Measurements from ENCODE around the gene TRPM5. TPM values are rescaled to one million over a fixed set of nuclear protein-coding genes. Genes with fewer than 3 reads are reported as not detected.

The TRPM5 gene
- polyA plus RNA-seq, 1 donor (not counting 4 experiments of a cell fraction or from before 2014, with no cell fraction given), result not detected

DNA sequence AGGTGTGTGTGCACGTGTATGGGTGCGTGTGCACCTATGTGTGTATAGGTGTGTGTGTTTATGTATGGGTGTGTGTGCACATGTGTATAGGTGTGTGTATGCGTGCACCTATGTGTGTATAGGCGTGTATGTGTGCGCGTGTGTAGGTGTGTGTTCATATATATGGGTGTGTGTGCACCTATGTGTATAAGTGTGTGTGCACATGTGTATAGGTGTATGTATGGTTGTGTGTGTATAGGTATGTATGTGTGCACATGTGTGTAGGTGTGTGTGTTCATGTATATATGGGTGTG is 27.4 kb upstream of the TRPM5 start:
- Histone ChIP-seq H3K4me1 (ENCODE audit: control insufficient read depth, extremely low read depth, insufficient read depth, low read length) (no peaks in the 10 kb centered on the region), H3K9me3 (ENCODE audit: control insufficient read depth, low read depth, low read length) (no peaks in the 10 kb centered on the region), H2AFZ (ENCODE audit: control insufficient read depth, low read length) (no peak overlapping the region), H3K4me3 (ENCODE audit: control insufficient read depth in 2 of 3, extremely low read depth in 1 of 3, insufficient read depth in 2 of 3, low read depth in 1 of 3, low read length in 3 of 3) (no peak overlapping the region), H3K27me3 (ENCODE audit: control insufficient read depth, extremely low read depth, insufficient read depth, low read length) (no peaks in the 10 kb centered on the region), H3K4me2 (ENCODE audit: control insufficient read depth, extremely low read depth, insufficient read depth, low read depth, low read length) (no peak overlapping the region), H4K20me1 (ENCODE audit: control insufficient read depth, extremely low read depth, insufficient read depth, low read length) (no peaks in the 10 kb centered on the region), H3K9ac (ENCODE audit: control insufficient read depth, extremely low read depth, insufficient read depth, low read length) (no peak overlapping the region), H3K9me1 (ENCODE audit: control insufficient read depth, extremely low read depth, insufficient read depth, low read length) (no peaks in the 10 kb centered on the region), H3K36me3 (ENCODE audit: control insufficient read depth in 2 of 2, extremely low read depth in 1 of 2, insufficient read depth in 2 of 2, low read length in 2 of 2) (no peaks in the 10 kb centered on the region), H3K27ac (ENCODE audit: control insufficient read depth, insufficient read depth, low read length) (no peak overlapping the region), H3K79me2 (ENCODE audit: control insufficient read depth, insufficient read depth, low read length) (no peaks in the 10 kb centered on the region)
- dilution Hi-C loops (cut with MboI; ENCODE audit: extremely low pct_ligation_motif_present, low sequenced_read_pairs), result no loop called here
- no peak for DNase-seq (ENCODE audit: low read depth, low spot score)
- FAIRE-seq, result no peak
- TF ChIP-seq, protein P1, sequence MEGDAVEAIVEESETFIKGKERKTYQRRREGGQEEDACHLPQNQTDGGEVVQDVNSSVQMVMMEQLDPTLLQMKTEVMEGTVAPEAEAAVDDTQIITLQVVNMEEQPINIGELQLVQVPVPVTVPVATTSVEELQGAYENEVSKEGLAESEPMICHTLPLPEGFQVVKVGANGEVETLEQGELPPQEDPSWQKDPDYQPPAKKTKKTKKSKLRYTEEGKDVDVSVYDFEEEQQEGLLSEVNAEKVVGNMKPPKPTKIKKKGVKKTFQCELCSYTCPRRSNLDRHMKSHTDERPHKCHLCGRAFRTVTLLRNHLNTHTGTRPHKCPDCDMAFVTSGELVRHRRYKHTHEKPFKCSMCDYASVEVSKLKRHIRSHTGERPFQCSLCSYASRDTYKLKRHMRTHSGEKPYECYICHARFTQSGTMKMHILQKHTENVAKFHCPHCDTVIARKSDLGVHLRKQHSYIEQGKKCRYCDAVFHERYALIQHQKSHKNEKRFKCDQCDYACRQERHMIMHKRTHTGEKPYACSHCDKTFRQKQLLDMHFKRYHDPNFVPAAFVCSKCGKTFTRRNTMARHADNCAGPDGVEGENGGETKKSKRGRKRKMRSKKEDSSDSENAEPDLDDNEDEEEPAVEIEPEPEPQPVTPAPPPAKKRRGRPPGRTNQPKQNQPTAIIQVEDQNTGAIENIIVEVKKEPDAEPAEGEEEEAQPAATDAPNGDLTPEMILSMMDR (optimal IDR thresholded peaks at IDR 0.05 in 1 of 3, IDR thresholded peaks at IDR 0.05 in 1 of 3, conservative IDR thresholded peaks at IDR 0.05 in 1 of 3; ENCODE audit: extremely low read depth in 1 of 3, insufficient read depth in 2 of 3, low read length in 3 of 3), result no peak
- TF ChIP-seq EZH2 (IDR thresholded peaks at IDR 0.05; ENCODE audit: low read length), result no peak

DNA sequence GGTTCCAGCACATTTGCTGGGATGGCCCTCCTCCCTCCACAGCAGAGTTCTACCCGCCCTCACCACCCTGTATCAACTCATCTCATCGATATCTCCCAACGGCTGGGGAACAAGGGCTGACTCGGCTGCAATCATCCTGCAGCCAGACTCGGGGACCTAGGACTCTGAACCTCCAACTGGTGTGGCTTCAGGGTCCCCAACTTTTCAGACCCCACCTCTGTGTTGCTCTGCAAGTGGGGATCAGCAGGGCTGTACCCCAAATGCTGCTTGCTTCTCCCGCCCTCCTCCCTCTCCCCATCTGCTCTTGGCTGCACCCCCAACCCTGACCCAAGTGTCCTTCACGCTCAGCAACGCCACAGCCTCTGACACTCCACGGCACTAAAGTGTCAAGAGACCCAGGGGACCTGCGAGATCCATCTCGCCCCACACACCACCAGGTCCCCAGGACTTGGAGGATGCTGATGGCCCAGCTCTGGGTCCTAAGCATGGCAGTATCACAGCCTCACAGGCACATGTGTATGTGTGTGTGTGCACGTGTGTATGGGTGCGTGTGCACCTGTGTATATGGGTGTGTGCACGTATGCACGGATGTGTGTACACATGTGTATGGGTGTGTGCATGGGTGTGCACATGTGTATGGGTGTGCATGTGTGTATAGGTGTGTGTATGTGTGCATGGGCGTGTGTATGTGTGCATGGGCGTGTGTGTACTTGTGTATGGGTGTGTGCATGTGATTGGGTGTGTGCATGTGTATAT is 26.9 kb upstream of the TRPM5 start:
- H2AFZ ChIP-seq (ENCODE audit: control insufficient read depth, low read length), result no peak overlapping the region
- no peak for TF ChIP-seq EZH2 (IDR thresholded peaks at IDR 0.05; ENCODE audit: low read length)
- TF ChIP-seq, protein P1 (optimal IDR thresholded peaks at IDR 0.05 in 1 of 3, IDR thresholded peaks at IDR 0.05 in 1 of 3, conservative IDR thresholded peaks at IDR 0.05 in 1 of 3; ENCODE audit: extremely low read depth in 1 of 3, insufficient read depth in 2 of 3, low read length in 3 of 3), result no peak
- no peaks in the 10 kb centered on the region for H3K79me2 ChIP-seq (ENCODE audit: control insufficient read depth, insufficient read depth, low read length)
- H3K4me1 ChIP-seq (ENCODE audit: control insufficient read depth, extremely low read depth, insufficient read depth, low read length), result no peaks in the 10 kb centered on the region
- DNase-seq (ENCODE audit: low read depth, low spot score) (no peak), FAIRE-seq (no peak)
- no peaks in the 10 kb centered on the region for H3K27me3 ChIP-seq (ENCODE audit: control insufficient read depth, extremely low read depth, insufficient read depth, low read length)
- H3K4me3 ChIP-seq (ENCODE audit: control insufficient read depth in 2 of 3, extremely low read depth in 1 of 3, insufficient read depth in 2 of 3, low read depth in 1 of 3, low read length in 3 of 3), result no peak overlapping the region
- no peaks in the 10 kb centered on the region for H3K36me3 ChIP-seq (ENCODE audit: control insufficient read depth in 2 of 2, extremely low read depth in 1 of 2, insufficient read depth in 2 of 2, low read length in 2 of 2)
- H3K4me2 ChIP-seq (ENCODE audit: control insufficient read depth, extremely low read depth, insufficient read depth, low read depth, low read length), result no peak overlapping the region
- no peaks in the 10 kb centered on the region for H3K9me3 ChIP-seq (ENCODE audit: control insufficient read depth, low read depth, low read length)
- no peak overlapping the region for H3K9ac ChIP-seq (ENCODE audit: control insufficient read depth, extremely low read depth, insufficient read depth, low read length)
- H4K20me1 ChIP-seq (ENCODE audit: control insufficient read depth, extremely low read depth, insufficient read depth, low read length), result no peaks in the 10 kb centered on the region
- no peak overlapping the region for H3K27ac ChIP-seq (ENCODE audit: control insufficient read depth, insufficient read depth, low read length)
- H3K9me1 ChIP-seq (ENCODE audit: control insufficient read depth, extremely low read depth, insufficient read depth, low read length), result no peaks in the 10 kb centered on the region
- dilution Hi-C loops (cut with MboI; ENCODE audit: extremely low pct_ligation_motif_present, low sequenced_read_pairs), result no loop called here
